ENCODE results near the gene ADGRG4. TPM values are rescaled to one million over a fixed set of nuclear protein-coding genes. Genes with fewer than 3 reads are reported as not detected.

The ADGRG4 gene
- total and polyA plus RNA-seq, 2 of the 8 experiments (the other 6 are each of a cell fraction or from before 2014, with no cell fraction given), result not detected

DNA sequence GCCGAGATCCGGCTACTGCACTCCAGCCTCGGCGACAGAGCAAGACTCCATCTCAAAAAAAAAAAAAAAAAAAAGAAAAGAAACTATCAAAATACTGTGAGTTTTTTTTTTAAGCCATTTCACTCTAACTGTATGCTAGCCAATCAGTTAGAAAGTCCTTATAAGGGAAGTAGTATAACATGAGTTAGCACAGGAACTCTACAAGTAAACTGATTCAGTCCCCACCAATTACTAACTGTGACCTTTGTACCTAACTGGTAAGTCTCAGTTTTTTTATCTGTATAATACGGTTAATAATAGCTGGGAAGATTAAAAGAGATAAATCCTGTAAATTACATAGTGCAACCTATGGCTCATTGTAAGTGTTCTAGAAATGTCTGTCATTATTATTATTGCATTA lies 151.9 kb downstream of the ADGRG4 start:
- H3K27ac ChIP-seq (ENCODE audit: low read depth, low read length), result no peak overlapping the region

More for the DNA sequence above, 151.9 kb downstream of the ADGRG4 start:
- CTCF ChIA-PET (ENCODE audit: partially characterized antibody), result no interaction called here
- FAIRE-seq, result no peak
- no peaks in the 10 kb centered on the region for H3K27me3 ChIP-seq (replicated peaks in 1 of 4; ENCODE audit: control insufficient read depth in 3 of 4, extremely low read depth in 1 of 4, insufficient read depth in 3 of 4, low read length in 3 of 4)
- no peak overlapping the region for H2BK15ac ChIP-seq (ENCODE audit: low read length)
- no peaks in the 10 kb centered on the region for H3K79me1 ChIP-seq (ENCODE audit: low read depth, low read length)
- H3K14ac ChIP-seq (ENCODE audit: insufficient read length), result no peak overlapping the region
- no peaks in the 10 kb centered on the region for H3K36me3 ChIP-seq (ENCODE audit: control insufficient read depth in 2 of 4, insufficient read depth in 4 of 4, low read length in 3 of 4)
- H3K23me2 ChIP-seq (ENCODE audit: low read depth, low read length), result no peaks in the 10 kb centered on the region
- H3K56ac ChIP-seq (replicated peaks; ENCODE audit: insufficient read length, low read depth, low read length), result no peak overlapping the region
- H2BK5ac ChIP-seq (ENCODE audit: low read depth, low read length), result no peak overlapping the region
- H3K4me1 ChIP-seq (replicated peaks in 1 of 4; ENCODE audit: control insufficient read depth in 3 of 4, insufficient read depth in 4 of 4, low read length in 3 of 4), result no peaks in the 10 kb centered on the region
- no peak overlapping the region for H2AFZ ChIP-seq (ENCODE audit: low read length)
- H3K4me3 ChIP-seq (ENCODE audit: extremely low read depth in 1 of 4, insufficient read depth in 2 of 4, low read depth in 3 of 4, low read length in 4 of 4), result no peak overlapping the region
- no peak overlapping the region for H2BK120ac ChIP-seq (replicated peaks; ENCODE audit: low read depth, low read length)
- POLR2A ChIA-PET (ENCODE audit: partially characterized antibody), result no interaction called here
- no peaks in the 10 kb centered on the region for H3K9me3 ChIP-seq (ENCODE audit: insufficient read depth in 2 of 2, low read depth in 1 of 2, low read length in 1 of 2)
- H4K8ac ChIP-seq (ENCODE audit: extremely low read depth, insufficient read depth, low read length), result no peak overlapping the region
- no peak overlapping the region for H4K5ac ChIP-seq (ENCODE audit: insufficient read length, low read depth, low read length)
- H3K23ac ChIP-seq (ENCODE audit: insufficient read length), result no peak overlapping the region
- H3K4me2 ChIP-seq (ENCODE audit: insufficient read depth in 1 of 2, low read depth in 2 of 2, low read length in 2 of 2), result no peak overlapping the region
- no peak overlapping the region for H2AK5ac ChIP-seq (ENCODE audit: low read depth, low read length)
- H3K9ac ChIP-seq (replicated peaks in 1 of 4; ENCODE audit: extremely low read depth in 1 of 4, low read depth in 3 of 4, low read length in 3 of 4), result no peak overlapping the region
- H3K4ac ChIP-seq (replicated peaks; ENCODE audit: insufficient read length, low read depth, low read length), result no peak overlapping the region
- H2BK12ac ChIP-seq (ENCODE audit: low read depth, low read length), result no peak overlapping the region
- H3K79me2 ChIP-seq (ENCODE audit: control insufficient read depth in 1 of 2, insufficient read depth in 2 of 2, low read length in 2 of 2), result no peaks in the 10 kb centered on the region
- TF ChIP-seq TEAD4 (IDR thresholded peaks at IDR 0.05; ENCODE audit: low read depth, low read length), result no peak
- no peak for TF ChIP-seq SUZ12 (IDR thresholded peaks at IDR 0.05; ENCODE audit: low read length)
- TF ChIP-seq, protein P1, sequence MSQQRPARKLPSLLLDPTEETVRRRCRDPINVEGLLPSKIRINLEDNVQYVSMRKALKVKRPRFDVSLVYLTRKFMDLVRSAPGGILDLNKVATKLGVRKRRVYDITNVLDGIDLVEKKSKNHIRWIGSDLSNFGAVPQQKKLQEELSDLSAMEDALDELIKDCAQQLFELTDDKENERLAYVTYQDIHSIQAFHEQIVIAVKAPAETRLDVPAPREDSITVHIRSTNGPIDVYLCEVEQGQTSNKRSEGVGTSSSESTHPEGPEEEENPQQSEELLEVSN (IDR thresholded peaks at IDR 0.05), result no peak
- TF ChIP-seq SIRT6 (IDR thresholded peaks at IDR 0.05; ENCODE audit: low read length), result no peak
- no peak overlapping the region for H3K18ac ChIP-seq (ENCODE audit: extremely low read depth, low read length)
- no peaks in the 10 kb centered on the region for H4K20me1 ChIP-seq (replicated peaks in 1 of 2; ENCODE audit: control insufficient read depth in 1 of 2, insufficient read depth in 2 of 2, low read length in 2 of 2)
- H4K91ac ChIP-seq (replicated peaks; ENCODE audit: insufficient read length, low read length), result no peak overlapping the region
- no peak overlapping the region for H2BK20ac ChIP-seq (ENCODE audit: low read length)
- WGBS, 2 experiments (ENCODE audit: extremely low coverage in 1 of 2, insufficient coverage in 1 of 2, insufficient read length in 1 of 2, insufficient replicate concordance in 2 of 2, low coverage in 1 of 2, low lambda C conversion rate in 2 of 2, missing lambda C conversion rate in 1 of 2), result 86% methylated on average over 1 of the region's 5 CpGs; no CpG with 5 or more reads in 1 of the 2 experiments
- no peak for DNase-seq (ENCODE audit: low read depth in 1 of 2, low spot score in 2 of 2)
